HUES6 (cell line): ENCODE measurements around the gene LMTK2.

Experiments
- H3K27ac ChIP-seq: 2 replicates; pipeline ENCODE4 v1.7.0; 2013; ENCODE audit warnings: low read depth, mild to moderate bottlenecking, low read length, inconsistent platforms
- H3K27me3 ChIP-seq: 2 replicates; pipeline ENCODE4 v1.6.1; 2013; ENCODE audit warnings: low read length; ENCODE audit not compliant: control insufficient read depth, insufficient read depth
- H3K36me3 ChIP-seq: 2 replicates; pipeline ENCODE4 v1.6.1; 2013; ENCODE audit warnings: low read length; ENCODE audit not compliant: control insufficient read depth, insufficient read depth
- H3K4me1 ChIP-seq: 2 replicates; pipeline ENCODE4 v1.6.1; 2013; ENCODE audit warnings: low read length; ENCODE audit not compliant: control insufficient read depth, insufficient read depth
- H3K4me3 ChIP-seq: 2 replicates; pipeline ENCODE4 v1.5.1; 2013; ENCODE audit warnings: low read depth, low read length
- H3K9ac ChIP-seq: one replicate; pipeline ENCODE4 v1.6.1; 2013; ENCODE audit warnings: mild to moderate bottlenecking, low read length
- H3K9me3 ChIP-seq: 2 replicates; pipeline ENCODE4 v1.6.1; 2013; ENCODE audit warnings: low read depth, low read length; ENCODE audit not compliant: control insufficient read depth, insufficient read depth

LMTK2 gene

DNA sequence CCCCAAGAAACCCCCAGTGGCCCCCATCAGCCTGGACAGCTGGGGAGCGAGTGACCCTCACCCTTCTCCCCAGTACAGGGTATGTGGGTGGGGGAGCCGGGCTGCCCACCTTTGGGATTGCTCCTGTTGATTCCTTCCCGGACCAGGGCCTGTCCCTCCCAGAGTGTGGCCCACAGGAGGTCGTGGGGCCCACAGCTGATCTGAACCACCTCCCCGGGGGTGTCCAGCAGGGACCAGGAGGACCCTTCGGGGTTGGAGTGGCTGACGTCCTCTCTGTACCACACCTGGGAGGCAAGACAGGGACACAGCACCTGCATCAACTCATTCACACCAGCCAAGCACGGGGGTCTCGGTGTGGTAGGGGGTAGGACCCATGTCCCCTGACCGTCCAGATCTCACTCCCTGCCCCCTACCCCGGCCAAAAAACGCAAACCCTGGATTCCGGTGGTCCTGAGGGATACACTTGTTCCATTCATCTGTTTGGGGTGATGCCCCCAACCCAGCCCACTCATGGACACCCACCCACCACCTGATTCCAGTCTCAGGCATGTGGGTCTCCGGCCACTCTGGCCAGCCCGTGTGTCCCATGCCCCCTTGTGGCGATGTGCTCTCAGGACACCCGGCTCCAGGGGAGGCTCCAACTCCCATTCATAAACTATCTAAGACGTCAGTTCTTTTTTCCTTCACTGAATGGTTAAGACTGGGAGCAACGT lies 134.5 kb downstream of the LMTK2 start:
- Histone ChIP-seq H3K4me1 (0 out of 2 replicates have a peak, but pooled peaks cover 3% of the 10 kb centered on the region), H3K36me3 (0 out of 2 replicates have a peak, but pooled peaks cover 4% of the 10 kb centered on the region), H3K27ac (no peak overlapping the region), H3K27me3 (no peaks in the 10 kb centered on the region), H3K4me3 (no peak overlapping the region), H3K9me3 (no peaks in the 10 kb centered on the region), H3K9ac (no peak overlapping the region)

DNA sequence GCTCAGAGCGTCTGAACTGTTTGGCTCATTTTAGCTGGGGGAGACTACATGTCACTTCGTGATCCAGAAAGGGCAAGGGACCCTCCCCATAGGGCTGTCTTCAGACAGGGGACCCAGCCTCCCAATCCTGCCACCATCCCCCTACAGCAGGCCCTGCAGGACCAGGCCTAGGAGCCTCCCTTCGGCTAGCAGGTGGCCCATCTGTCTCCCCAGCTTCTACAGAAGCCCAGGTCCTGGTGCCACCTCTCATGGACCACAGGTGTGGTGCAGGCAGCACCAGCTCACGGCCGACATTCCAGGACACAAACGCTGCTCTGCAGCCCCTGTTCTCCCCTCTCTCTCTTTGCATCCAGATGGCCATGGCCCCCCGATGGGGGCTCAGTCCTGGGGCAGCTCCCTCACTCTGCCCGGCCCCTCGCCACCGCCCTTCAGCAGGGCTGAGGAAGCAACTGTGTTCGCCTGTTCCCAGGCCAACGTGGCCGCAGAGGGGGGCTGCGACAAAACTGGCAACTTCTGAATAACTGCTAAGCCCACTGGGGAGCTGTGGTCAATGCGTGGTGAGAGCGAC lies 135.1 kb downstream of the LMTK2 start:
- H3K9ac ChIP-seq = no peak overlapping the region
- H3K27me3 ChIP-seq = no peaks in the 10 kb centered on the region
- no peak overlapping the region for H3K4me3 ChIP-seq
- no peaks in the 10 kb centered on the region for H3K9me3 ChIP-seq
- 0 out of 2 replicates have a peak, but pooled peaks cover 4% of the 10 kb centered on the region for H3K36me3 ChIP-seq
- no peak overlapping the region for H3K27ac ChIP-seq
- 0 out of 2 replicates have a peak, but pooled peaks cover 3% of the 10 kb centered on the region for H3K4me1 ChIP-seq

DNA sequence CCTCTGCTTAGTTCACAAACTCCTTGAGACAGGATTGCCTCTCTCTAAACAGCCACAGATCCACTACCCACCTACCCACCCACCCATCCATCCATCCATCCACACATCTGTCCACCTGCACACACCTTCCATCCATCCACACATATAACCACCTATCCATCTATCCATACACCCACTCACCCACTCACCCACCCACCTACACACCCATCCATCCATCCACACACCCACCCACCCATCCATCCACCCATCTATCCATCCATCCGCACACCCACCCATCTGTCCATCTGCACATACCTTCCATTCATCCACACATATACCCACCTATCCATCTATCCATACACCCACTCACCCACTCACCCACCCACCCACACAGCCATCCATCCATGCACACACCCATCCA lies 135.7 kb downstream of the LMTK2 start:
- H3K27ac ChIP-seq = no peak overlapping the region
- H3K9me3 ChIP-seq = no peaks in the 10 kb centered on the region
- 0 out of 2 replicates have a peak, but pooled peaks cover 4% of the 10 kb centered on the region for H3K36me3 ChIP-seq
- H3K4me3 ChIP-seq = no peak overlapping the region
- no peak overlapping the region for H3K9ac ChIP-seq
- H3K4me1 ChIP-seq = 0 out of 2 replicates have a peak, but pooled peaks cover 3% of the 10 kb centered on the region
- no peaks in the 10 kb centered on the region for H3K27me3 ChIP-seq

DNA sequence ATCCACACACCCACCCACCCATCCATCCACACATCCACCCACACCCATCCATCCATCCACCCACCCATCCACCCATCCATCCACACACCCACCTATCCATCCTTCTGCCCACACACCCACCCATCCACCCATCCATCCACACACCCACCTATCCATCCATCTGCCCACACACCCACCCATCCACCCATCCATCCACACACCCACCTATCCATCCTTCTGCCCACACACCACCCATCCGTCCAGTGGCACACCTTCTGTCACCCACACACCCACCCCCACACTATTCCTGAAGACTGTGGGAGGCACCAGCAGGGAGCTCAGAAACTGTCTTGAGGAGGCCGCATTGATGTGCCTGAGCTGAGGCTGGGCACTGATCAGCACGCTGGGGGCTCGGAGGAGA lies 136.3 kb downstream of the LMTK2 start:
- Histone ChIP-seq H3K4me1 (0 out of 2 replicates have a peak, but pooled peaks cover 3% of the 10 kb centered on the region), H3K9ac (no peak overlapping the region), H3K9me3 (no peaks in the 10 kb centered on the region), H3K4me3 (no peak overlapping the region), H3K27ac (no peak overlapping the region), H3K36me3 (0 out of 2 replicates have a peak, but pooled peaks cover 4% of the 10 kb centered on the region), H3K27me3 (no peaks in the 10 kb centered on the region)

DNA sequence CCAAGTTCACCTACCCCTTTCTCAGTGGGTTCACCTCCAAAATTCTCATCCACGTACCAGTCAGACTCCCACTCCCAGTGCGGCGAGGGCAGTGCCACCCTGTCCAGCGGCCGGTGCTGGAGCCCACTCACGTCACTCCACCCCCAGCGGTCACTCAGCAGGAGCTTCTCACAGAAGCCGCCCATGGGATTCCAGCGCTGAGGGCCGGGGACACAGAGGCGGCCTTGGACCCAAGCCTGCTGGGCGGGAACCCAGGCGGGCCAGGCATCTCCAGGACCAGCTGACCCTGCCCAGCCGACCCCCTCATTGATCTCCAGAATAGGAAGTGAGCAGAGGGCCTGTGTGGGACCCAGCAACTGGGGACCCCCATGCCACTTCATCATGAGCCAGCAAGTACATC lies 138.2 kb downstream of the LMTK2 start:
- Histone ChIP-seq H3K27ac (no peak overlapping the region), H3K9ac (no peak overlapping the region), H3K9me3 (no peaks in the 10 kb centered on the region), H3K36me3 (0 out of 2 replicates have a peak, but pooled peaks cover 4% of the 10 kb centered on the region), H3K4me3 (no peak overlapping the region), H3K4me1 (0 out of 2 replicates have a peak, but pooled peaks cover 3% of the 10 kb centered on the region), H3K27me3 (no peaks in the 10 kb centered on the region)

DNA sequence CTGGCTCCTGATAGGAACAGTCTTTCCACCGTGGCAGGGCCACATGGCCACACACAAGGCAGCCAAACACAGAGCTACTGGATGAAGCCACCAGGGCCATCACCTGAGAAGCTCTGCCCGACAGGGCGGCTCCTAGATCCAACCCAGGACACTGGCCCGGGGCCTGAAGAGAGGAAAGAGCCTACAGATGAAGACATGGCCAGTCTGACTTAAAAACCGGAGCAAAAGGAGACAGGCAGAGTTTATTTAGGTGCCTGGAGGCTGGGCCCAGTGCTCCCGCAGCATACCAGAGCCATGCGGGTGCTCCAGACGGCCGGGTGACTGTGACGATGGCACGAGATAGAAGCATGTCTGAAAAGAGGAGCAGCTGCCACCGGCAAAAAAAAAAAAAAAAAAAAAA lies 141.5 kb downstream of the LMTK2 start:
- Histone ChIP-seq H3K27me3 (no peaks in the 10 kb centered on the region), H3K9ac (no peak overlapping the region), H3K4me1 (peaks cover 10% of the 10 kb centered on the region), H3K36me3 (0 out of 2 replicates have a peak, but pooled peaks cover 4% of the 10 kb centered on the region), H3K4me3 (no peak overlapping the region), H3K9me3 (no peaks in the 10 kb centered on the region), H3K27ac (no peak overlapping the region)

DNA sequence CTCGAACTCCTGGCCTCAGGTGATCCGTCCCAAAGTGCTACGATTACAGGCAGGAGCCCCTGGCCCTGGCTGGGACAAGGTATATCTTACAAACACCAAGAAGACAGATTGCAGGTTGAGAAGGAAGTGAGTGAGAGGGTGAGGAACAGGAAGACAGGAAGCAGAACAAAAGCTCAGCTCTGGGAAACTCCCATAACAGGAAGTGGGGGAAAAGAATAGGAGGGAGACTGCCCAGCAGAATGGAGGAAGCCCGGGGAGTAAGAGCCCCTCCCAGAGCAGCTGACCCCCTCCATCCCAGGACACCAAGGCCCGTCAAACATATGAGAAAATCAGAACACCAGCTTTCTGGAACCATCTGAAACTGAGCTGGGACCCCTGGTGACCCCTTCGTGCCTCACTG lies 142.4 kb downstream of the LMTK2 start:
- H3K4me3 ChIP-seq = no peak overlapping the region

DNA sequence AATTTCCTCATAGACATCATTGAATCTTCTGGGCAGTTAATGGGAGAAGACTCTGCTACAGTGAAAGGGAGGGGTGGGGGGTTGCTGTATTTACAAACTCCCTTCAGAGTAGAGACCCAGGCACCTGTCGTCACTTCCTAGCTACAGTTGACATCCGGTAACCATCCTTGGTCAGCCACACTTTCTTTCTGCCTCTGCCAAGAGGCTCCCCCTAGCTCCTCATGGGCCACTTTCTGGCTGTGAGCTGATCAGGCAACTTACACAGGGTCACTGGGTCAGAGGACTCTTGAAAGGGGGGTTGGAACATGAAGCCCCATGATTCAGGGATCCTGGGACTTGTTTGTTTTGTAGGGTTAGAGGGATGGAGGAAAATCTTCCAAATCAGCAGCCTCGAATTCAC lies 144.1 kb downstream of the LMTK2 start:
- H3K36me3 ChIP-seq = no peaks in the 10 kb centered on the region
- H3K9me3 ChIP-seq = no peaks in the 10 kb centered on the region
- H3K27me3 ChIP-seq = no peaks in the 10 kb centered on the region
- peak overlapping the region; percentile 94 for H3K4me3 ChIP-seq
- no peak overlapping the region for H3K27ac ChIP-seq
- peaks cover 10% of the 10 kb centered on the region for H3K4me1 ChIP-seq
- H3K9ac ChIP-seq = peak overlapping the region; percentile 21

More for the DNA sequence above, 142.4 kb downstream of the LMTK2 start:
- no peak overlapping the region for H3K9ac ChIP-seq
- H3K27ac ChIP-seq = no peak overlapping the region
- peaks cover 10% of the 10 kb centered on the region for H3K4me1 ChIP-seq
- 0 out of 2 replicates have a peak, but pooled peaks cover 3% of the 10 kb centered on the region for H3K36me3 ChIP-seq
- no peaks in the 10 kb centered on the region for H3K9me3 ChIP-seq
- H3K27me3 ChIP-seq = no peaks in the 10 kb centered on the region

DNA sequence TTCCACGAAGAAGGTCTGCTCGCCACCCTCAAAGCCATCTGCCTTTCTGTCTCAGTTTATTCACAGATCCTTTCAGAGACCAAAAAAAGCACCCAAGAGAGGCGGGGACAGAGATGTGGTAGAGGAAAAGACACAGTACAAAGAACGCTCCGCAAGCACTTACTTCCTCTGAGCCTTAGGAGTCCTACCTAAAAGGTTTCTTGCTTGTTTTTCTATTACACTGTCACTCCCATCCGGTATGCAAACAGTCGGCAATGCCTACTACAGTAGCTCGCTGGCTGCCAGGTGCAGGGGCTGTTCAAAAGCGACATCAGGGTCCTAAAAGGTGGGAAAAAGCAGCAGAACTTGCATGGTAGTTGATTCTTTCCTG lies 144.6 kb downstream of the LMTK2 start:
- Histone ChIP-seq H3K9me3 (no peaks in the 10 kb centered on the region), H3K27ac (no peak overlapping the region), H3K9ac (peak overlapping the region; percentile 55), H3K27me3 (no peaks in the 10 kb centered on the region), H3K4me3 (peak overlapping the region; percentile 94), H3K4me1 (peaks cover 10% of the 10 kb centered on the region), H3K36me3 (no peaks in the 10 kb centered on the region)

DNA sequence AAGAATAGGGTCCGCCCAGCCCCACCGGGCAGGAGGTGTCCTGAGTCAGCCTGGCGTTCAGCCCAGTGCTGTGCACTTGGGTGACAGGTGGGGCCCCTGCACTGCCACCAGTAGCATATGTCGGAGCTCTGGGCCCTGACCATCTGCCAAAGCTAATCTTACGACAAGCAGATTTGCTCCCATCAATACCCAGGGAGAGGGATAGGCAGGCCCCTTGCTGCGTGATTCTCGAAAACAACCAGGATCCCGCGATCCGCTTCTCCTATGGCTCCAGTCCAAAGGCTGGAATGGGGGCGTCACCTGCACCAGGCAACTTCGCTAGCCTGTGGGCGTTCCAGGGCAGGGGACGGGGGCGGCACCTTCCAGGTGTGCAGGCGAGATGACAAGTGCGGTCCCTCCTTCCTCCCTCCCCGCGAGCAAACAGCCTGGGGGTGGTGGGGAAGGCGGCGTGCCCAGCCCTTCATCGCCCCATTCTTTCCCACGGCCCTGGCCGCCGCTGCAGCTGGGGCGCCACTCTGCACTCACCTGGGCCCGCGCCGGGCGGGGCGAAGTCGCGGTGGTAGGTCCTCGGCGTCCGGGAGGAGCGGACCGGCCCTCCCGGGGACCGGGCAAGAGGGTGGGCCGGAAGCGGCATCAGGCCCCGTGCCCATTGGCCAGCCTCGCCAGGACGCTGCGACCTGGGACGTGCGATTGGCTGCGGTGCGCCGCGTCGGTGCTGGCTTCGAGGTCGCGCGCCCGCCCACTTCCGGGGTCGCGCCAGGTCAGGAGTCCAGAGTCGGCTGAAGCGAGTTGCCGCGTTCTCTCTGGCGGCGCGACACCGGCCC lies 145.2 kb downstream of the LMTK2 start, which contains the start of gene TECPR1:
Gene TECPR1 (minus strand): TSS at position 632 of the 824 bp plus-strand sequence. CDS start 6,086 bp downstream, outside the sequence.
- H3K27ac ChIP-seq = no peak within 1 kb of the TSS
- H3K4me3 ChIP-seq = peak within 1 kb of the TSS; percentile 94
- no peaks in the 10 kb centered on the region for H3K27me3 ChIP-seq
- peak within 1 kb of the TSS; percentile 61 for H3K9ac ChIP-seq
- H3K4me1 ChIP-seq = peaks cover 10% of the 10 kb centered on the region
- peaks cover 1% of the 10 kb centered on the region; the same call in 1 of the 2 replicates for H3K36me3 ChIP-seq
- no peaks in the 10 kb centered on the region for H3K9me3 ChIP-seq
